Measurements from ENCODE around the gene PRTN3.
"Not testable (repeated sequence)": the region's sequence is repeated elsewhere in the genome, so short reads cannot be mapped to it uniquely, and the experiment has no call there.

Gene PRTN3

GRCh38 chr19:849195-849594, 8.4 kb downstream of the PRTN3 start:
- not testable (repeated sequence) for DNase-seq

- DNase-seq: no peak
Measured at GRCh38 chr19:850221-850978, 9.6 kb downstream of the PRTN3 start.

- no peak for DNase-seq
Measured at GRCh38 chr19:850979-851335, 10.2 kb downstream of the PRTN3 start.

GRCh38 chr19:852136-853013, 11.6 kb downstream of the PRTN3 start, which contains the start of gene ELANE:
ELANE (plus strand) TSS chr19:852303; CDS start chr19:852329, 26 bp downstream.
- DNase-seq: no peak

- no peak for DNase-seq
Measured at GRCh38 chr19:853014-853585, 12.3 kb downstream of the PRTN3 start.

- DNase-seq: not testable (repeated sequence)
Measured at GRCh38 chr19:853614-854220, 12.9 kb downstream of the PRTN3 start.

- no peak for DNase-seq
Measured at GRCh38 chr19:854549-854948, 13.8 kb downstream of the PRTN3 start.

- DNase-seq: no peak
Measured at GRCh38 chr19:855142-855541, 14.3 kb downstream of the PRTN3 start.

- no peak for DNase-seq
Measured at GRCh38 chr19:855566-856120, 14.8 kb downstream of the PRTN3 start.

GRCh38 chr19:858284-858683, 17.5 kb downstream of the PRTN3 start:
- no peak for DNase-seq

GRCh38 chr19:858868-859843, 18.4 kb downstream of the PRTN3 start, which contains the start of gene CFD:
CFD (plus strand) TSS chr19:859664; CDS start chr19:859690, 26 bp downstream.
- DNase-seq: no peak

GRCh38 chr19:861141-861755, 20.4 kb downstream of the PRTN3 start:
- DNase-seq: no peak

- peak; percentile 71 for DNase-seq
Measured at GRCh38 chr19:861756-862580, 21.2 kb downstream of the PRTN3 start.

GRCh38 chr19:862581-863314, 21.9 kb downstream of the PRTN3 start:
- peak; percentile 79 for DNase-seq

- no peak for DNase-seq
Measured at GRCh38 chr19:863315-863620, 22.5 kb downstream of the PRTN3 start.

- no peak for DNase-seq
Measured at GRCh38 chr19:866769-867300, 26.0 kb downstream of the PRTN3 start.

- DNase-seq: no peak
Measured at GRCh38 chr19:867301-867793, 26.5 kb downstream of the PRTN3 start.

- no peak for DNase-seq
Measured at GRCh38 chr19:867855-868457, 27.2 kb downstream of the PRTN3 start.
